HG03460 (cell line): ENCODE data around the gene FAM216A.
"Not testable (repeated sequence)": the region's sequence is repeated elsewhere in the genome, so short reads cannot be mapped to it uniquely, and the experiment has no call there.

ENCODE experiments used
- ATAC-seq: cut with Tn5 transposase; IDR thresholded peaks from one replicate; pipeline ENCODE4 v1.9.1; 2021; ENCODE audit not compliant: unreplicated experiment

Gene FAM216A

DNA sequence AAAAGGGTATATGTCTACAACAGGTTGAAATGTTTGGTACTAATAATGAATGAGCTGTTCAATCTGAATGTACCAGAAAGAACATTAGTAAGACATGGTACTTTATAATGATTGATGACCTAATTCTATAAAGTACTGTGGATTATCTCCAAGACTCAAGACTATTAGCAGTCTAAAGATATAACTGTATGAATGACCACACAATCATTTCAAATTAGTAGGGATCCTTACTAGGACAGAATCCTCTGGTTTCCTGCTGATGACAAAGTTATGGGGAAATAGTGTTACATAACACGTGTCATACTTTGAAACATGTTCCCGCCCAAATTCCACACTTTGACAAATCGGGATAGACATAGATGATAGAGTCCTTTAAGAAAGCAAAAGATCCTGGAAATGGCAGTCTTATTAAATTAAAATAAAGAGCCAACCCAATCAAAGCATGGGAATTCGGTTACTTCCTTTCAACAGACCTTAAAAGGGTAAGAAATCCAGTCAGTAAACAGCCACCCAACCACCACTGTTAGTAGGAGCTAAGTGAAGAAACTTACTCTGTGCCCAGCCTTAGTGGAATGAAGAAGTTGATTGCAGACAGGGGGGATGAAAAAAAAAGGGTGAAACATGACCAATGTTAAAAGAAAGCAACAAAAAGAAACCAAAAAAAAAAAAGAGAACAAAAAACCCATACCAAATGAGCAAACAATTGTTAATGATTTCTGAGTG lies 30.5 kb downstream of the FAM216A start:
- ATAC-seq = no peak

DNA sequence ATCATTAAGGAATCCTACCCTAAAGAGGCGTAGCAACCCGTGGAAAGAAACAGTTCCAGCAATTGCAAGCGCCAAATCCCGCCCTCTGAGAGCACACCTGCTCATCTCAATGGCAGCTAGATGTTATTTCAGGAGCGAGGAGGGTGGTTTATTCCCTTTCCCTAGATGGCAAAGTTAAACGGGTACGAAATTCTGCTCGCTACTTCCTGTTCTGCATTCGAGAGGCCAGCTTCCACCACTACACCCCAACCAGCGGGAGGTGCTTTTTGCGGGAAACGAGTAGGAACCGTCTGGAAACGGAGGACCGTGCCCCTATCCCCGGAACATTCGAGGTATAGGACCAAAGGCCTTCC lies 32.7 kb downstream of the FAM216A start:
- peak; percentile 14 for ATAC-seq

DNA sequence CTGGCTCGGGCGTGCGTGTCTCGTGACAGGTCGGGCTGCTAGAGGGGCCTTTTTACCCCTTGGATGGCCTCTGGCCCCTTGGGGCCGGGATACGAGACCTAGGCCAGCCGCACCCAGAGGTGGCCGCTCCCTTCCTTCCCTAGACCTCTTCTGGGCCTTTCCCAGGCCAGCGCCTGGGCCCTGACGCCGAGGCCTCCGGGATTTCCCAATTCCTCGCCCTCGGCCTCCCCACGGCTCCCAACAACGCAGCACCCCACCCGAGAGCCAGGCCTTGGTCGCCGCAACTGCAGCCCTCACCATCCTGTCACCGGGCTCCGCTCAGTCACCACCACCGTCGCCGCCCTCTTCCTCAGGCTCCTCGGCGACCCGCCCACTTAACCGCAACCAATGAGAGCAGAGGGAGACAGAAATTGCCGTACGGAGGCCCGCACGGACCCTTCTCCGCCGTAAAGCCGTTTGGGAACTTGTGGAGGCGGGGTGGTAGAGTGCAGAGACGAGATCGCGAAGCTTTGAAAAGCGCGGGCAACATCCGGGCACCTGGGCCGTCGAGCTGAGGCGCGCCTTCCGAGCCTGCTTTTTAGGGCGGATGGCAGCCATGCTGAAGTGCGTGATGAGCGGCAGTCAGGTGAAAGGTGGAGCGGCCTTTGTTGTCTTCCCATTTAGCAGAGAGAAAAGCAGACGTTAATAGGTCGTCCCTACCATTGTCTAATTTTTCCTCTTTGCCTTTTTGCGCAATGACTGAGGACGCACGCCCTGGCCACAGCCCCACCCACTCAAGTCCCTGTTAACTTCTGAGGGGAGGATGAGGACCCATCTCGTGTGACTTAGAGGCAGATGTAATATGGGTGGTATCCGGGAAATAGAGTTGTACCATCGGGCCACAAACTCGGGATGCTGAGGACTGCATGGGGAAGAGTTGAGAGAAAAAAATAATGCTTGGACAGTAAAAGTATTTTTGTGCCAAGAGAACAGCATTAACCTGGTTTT lies 33.4 kb downstream of the FAM216A start, which contains the start of the genes RAD9B and VPS29:
TSS of gene RAD9B (plus strand) at position 580 of the 987 bp plus-strand sequence. CDS start at position 587, 7 bp downstream.
TSS of gene VPS29 (minus strand) at position 360 of the 987 bp plus-strand sequence. CDS start at position 300, 60 bp downstream.
- ATAC-seq = peak; percentile 94

DNA sequence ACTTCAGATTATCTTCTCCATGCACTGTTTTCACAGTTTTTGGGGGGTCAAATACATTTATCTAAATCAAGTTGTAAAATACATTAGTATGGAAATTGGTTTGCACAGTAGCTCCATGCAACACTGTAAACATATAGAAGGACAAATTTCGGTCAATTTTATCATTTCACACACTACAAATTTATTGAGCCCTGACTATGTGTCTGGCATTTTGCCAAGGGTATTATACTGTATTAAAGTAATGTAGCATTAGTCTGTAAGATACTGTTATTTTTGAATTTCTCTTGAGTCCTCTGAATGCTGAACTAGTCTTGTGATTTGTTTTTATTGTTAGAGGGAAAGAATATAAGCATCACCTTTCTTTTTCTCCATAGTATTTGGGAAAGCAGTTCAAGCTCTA lies 34.8 kb downstream of the FAM216A start:
- no peak for ATAC-seq

DNA sequence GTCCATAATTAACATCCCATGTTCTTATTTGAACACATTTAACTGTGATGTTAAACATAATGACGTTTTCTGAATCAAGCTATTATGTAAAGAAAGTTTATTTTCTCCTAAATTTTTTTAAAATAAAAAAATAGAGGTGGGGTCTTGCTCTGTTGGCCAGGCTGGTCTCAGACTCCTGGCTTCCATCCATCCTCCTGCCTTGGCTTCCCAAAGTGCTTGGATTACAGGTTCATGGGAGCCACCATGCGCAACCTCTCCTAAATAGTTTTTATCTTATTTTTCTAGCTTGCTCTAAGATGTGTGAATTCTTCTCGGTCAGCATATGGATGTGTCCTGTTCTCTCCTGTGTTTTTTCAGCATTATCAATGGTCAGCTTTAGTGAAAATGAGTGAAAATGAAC lies 36.7 kb downstream of the FAM216A start:
- ATAC-seq = no peak

DNA sequence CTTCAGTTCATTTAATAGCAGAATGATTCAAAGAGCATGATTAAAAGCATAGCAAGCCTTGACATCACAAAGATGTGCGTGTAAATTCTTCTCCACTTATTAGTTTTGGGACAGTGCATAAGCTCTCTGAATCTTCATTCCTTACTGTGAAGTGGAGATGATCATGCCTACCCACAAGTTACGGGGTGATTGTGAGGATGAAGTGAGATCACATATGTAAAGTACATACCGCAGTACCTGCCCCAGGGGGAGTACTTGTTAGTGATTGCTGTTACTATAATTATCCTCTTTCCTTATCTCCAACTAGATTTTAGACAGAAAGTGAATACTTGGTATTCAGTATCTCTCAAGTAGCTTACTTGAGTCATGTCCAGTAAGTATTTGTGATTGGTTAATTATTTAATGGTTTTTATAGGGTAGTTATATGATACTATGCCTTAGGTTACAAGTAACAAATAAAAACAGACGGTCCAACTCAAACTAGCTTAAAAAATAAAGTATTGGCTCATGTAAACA lies 39.5 kb downstream of the FAM216A start:
- ATAC-seq = no peak

DNA sequence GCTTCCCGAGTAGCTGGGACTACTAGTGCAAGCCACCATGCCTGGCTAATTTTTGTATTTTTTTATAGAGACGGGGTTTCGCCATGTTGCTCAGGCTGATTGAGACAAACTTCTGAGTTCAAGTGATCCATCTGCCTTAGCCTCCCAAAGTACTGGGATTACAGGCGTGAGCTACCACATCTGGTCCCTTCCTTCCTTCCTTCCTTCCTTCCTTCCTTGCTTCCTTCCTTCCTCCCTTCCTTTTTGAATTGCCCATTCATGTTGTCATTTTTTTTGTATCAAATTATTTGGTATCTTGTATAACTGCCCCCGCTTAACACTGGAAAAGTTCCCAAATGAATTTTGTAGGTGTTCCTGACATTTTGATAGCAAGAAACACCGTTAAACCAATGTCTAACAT lies 45.2 kb downstream of the FAM216A start:
- no peak for ATAC-seq

DNA sequence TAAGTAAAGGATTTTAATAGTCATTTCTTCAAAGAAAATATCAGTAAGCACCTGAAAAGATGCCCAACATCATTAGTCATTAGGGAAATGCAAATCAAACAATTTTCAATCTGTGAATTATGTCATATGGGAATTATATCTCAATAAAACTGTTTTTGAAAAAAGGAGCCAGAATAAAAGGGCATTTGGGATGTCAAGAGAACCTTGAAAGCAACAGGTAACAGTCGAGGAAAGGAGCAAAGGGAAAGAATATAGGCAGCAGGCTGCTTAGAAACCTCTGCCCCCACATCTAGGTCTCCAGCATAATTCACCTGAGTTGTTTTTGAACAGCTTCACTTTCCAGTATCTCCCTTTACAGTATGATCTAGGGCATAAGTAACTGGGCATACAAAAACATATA lies 45.7 kb downstream of the FAM216A start:
- ATAC-seq = no peak

DNA sequence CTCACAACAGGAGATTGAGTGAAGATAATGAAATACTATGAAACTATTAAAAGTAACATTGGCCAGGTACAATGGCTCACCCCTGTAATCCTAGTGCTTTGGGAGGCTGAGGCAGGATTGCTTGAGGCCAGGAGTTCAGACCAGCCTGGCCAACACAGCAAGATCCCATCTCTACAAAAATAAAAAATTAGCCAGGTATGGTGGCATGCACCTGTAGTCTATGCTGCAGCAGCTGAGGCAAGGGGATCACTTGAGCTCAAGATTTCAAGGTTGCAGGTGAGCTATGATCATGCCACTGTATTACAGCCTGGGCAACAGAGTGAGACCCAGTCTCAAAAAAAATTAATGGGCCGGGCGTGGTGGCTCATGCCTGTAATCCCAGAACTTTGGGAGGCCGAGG lies 48.4 kb downstream of the FAM216A start:
- no peak for ATAC-seq

DNA sequence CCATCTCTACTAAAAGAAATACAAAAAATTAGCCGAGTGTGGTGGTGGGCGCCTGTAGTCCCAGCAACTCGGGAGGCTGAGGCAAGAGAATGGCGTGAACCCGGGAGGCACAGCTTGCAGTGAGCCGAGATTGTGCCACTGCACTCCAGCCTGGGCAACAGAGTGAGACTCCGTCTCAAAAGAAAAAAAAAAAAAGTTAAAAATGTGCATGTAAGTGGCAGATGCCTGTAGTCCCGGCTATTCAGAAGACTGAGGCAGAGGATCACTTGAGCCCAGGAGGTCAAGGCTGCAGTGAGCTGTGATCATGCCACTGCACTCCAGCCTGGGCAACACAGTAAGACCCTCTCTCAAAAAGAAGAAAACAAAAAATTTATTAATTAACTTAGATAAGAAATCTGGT lies 49.4 kb downstream of the FAM216A start:
- not testable (repeated sequence) for ATAC-seq

DNA sequence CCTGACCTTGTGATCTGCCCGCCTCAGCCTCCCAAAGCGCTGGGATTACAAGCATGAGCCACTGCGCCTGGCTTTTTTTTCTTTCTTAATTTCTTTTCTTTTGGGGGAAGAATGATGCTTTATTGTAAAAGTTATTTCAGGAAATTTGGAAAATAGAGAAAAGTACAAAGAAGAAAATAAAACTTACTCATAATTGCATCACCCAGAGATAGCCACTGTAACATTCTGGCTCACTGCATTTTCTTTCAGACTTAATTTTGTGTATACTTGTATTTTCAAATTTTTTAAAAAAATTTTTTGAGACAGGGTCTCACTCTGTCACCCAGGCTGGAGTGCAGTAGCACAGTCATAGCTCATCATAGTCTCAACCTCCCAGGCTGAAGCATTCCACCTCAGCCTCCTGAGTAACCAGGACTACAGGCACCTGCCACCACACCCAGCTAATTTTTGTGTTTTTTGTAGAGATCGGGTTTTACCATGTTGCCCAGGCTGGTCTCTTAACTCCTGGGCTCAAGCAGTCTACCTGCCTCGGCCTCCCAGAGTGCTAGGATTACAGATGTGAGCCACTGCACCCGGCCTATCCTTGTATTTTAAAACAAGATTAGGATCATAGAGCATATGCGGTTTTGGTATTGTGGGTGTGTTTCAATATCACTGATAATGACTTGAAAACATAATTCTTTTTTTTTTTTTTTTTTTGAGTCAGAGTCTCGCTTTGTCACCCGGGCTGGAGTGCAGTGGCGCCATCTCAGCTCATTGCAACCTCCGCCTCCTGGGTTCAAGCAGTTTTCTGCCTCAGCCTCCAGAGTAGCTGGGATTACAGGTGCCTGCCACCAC lies 52.4 kb downstream of the FAM216A start:
- ATAC-seq = not testable (repeated sequence)

DNA sequence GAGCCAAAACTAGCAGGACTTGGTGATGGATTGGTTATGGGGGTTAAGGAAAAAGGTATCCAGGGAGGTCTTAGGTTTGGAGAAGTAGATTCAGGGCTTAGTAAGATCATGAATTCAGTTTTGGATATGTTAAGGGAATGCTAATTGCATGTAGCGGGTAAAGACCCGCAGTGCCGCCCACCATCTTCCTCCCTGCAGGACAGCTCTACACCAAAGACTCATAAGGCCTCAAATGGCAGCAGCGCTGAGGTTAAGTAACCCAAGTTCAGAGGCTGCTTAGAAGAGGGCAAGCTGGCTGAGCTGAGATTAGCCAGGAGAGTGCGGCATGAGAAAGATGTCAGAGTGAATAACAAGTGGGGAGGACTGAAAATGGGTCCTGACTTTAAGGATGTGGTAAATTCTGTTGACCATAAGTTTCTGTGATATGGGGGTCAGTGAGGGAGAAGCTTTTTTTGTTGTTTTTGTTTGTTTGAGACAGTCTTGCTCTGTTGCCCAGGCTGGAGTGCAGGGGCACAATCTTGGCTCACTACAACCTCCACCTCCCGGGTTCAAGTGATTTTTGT lies 59.7 kb downstream of the FAM216A start:
- ATAC-seq = no peak

DNA sequence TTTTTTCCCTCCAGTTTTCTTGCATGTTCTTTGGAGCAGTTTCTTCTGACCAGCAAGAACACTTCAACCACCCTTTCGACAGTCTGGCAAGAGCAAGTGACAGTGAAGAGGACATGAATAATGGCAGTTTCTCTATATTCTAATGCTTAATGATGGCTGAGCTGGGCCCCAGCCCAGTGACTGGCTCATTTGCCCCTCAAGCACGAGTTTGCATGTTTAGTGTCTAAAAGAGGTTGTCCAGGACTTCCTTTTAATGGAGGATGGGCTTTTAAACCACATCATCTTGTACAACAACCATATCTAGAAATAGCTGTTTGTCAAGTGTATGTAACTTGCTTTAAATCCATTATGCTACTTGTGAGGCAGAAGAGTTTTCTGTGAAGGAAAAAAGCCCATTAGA lies 61.9 kb downstream of the FAM216A start:
- no peak for ATAC-seq

DNA sequence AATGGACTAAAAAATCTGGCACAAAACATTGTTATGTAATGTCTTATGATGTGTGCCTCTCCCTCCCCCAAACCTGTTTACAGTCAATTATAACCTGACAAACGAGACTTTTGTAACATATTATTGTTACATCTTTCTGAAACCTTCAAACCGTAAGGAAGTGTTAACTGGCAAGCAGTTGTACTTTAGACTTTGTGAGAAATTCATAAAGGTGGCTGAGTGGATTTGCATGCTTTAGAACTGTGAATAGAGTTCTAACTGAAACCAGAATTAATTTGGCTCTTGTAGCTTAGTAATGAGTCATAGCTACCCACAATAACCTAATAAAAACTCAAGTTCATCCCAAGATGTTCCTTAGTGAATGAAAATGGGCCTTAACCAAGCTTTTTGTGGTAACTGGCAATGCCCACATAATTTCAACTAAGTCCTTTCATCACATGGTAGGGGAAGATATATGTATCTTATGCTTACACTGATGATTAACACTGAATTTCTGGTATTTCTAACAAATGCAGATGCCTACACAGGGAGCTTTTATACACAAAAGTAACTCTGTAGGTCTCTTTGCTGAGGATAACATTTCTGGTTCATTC lies 63.2 kb downstream of the FAM216A start:
- ATAC-seq = peak; percentile 87

DNA sequence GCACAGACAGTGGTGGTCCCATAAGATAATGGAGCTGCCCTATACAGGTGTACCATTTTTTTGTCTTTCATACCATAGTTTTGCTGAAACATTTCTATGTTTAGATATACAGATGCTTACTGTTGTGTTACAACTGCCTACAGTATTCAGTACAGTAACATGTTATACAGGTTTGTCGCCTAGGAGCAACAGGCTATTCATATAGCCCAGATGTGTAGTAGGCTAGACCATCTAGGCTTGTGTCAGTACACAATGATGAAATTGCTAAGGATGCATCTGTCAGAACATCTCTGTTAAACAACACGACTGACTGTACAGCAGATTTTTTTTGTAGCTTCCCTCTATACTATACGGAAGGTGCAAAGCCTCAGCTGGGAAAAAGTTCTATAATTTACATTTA lies 64.0 kb downstream of the FAM216A start:
- no peak for ATAC-seq

DNA sequence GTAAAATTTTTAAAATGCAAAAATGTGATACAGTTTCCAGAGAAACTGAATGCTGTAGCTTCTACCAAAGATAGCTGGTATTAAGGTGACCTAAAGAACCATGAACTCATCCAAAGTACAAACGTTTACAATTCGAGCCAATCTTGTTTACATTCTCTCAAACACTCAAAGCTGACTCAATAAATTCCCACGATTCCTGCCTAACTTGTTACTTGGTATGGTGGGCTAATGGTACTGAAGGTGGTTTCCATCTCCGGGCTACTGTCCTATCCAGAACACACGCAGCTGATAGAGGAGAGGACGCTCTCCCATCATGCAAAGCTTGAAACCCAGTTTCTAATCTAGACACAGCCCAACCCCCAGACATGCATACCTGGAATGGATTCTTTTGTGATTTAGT lies 65.0 kb downstream of the FAM216A start:
- no peak for ATAC-seq

DNA sequence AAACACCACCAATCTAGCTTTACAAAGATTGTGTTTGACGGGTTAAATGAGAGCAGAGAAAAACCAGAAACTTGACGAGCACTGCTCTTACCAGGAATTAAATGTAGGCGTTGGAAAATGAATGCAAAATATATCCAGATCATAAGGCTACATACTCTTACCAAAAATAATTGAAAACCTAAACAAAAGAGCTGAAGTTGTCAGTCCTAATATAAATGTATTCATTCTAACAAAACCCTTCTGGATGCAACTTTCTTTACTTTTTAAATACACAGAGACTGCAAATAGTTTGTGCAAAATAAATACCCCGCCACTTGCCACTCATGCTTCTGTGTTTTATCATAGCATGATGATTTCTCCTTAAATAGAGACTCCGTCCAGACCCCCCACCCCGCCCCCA lies 66.2 kb downstream of the FAM216A start:
- no peak for ATAC-seq

DNA sequence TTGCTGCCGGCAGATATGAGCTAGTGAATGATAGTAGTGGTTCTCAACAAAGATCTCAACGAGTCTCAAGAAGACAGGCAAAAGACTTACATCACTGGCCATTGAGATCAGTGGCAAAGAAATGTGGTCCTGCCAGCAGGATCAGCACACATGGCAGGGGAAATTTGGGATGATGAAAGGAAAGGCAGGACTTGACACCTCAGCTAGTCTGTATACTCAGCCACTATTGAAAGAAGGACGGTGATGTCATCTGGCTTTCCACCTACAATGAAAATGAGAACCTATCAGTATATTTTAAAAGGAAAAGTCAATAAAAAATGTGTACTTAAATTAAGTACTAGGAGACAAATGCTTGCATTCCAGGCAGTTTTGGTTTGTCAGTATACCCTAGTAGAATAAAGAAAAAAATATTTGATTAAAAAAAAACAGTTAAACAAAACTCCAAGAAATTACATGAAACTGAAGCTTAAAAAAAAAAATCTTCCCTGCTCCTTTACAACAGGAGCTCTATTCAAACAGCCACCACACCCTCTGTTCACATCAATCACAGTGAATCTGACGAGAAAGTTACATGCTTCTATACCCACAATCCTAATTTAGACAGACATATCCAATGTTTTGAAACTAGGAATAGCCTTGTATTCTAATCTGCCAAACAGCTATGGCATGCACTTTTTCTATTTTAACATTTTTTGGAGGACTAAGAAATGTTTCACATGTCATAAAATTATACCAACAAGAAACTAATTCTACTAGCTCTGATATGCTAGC lies 68.4 kb downstream of the FAM216A start:
- ATAC-seq = no peak
